A673 (cell line): Measurements from ENCODE around the gene FAM234B. TPM values are rescaled to one million over a fixed set of nuclear protein-coding genes. Genes with fewer than 3 reads are reported as not detected.

Experiments
- BruUV-seq: library from RNA; stranded (reverse); fragments of 400-500 nt; replicated peaks from 2 replicates; lab custom pipeline; 2021; lab: Mats Ljungman, UMichigan
- CTCF ChIA-PET: fragments of 300-600 bp; sonication (Branson Sonifier 250); formaldehyde crosslinking; loops from one replicate; lab custom pipeline; 2022; ENCODE audit warnings: antibody characterized with exemption; lab: Charles Lee
- POLR2A ChIA-PET: fragments of 300-600 bp; sonication (Branson Sonifier 250); formaldehyde crosslinking; loops from one replicate; lab custom pipeline; 2022; ENCODE audit warnings: antibody characterized with exemption; ENCODE audit not compliant: low non-redundant PET; lab: Charles Lee
- DNase-seq: peaks from one replicate; pipeline ENCODE4 v3.0.0-alpha.2; 2015; ENCODE audit warnings: low spot score
- H3K27ac ChIP-seq: fragments of 200-600 bp; sonication (generic); 2 replicates; pipeline ENCODE4 v1.5.1; 2016; ENCODE audit warnings: mixed run types, low read depth, mild to moderate bottlenecking, mixed read lengths, antibody characterized with exemption, low read length; ENCODE audit not compliant: poor library complexity, severe bottlenecking
- H3K27me3 ChIP-seq: fragments of 200-600 bp; sonication (generic); replicated peaks from 2 replicates; pipeline ENCODE4 v1.6.1; 2017; ENCODE audit warnings: mixed run types, low read depth, mild to moderate bottlenecking, mixed read lengths, antibody characterized with exemption, low read length; ENCODE audit not compliant: insufficient read depth, poor library complexity
- H3K36me3 ChIP-seq: fragments of 200-600 bp; sonication (generic); 2 replicates; pipeline ENCODE4 v1.6.1; 2016; ENCODE audit warnings: mixed run types, mild to moderate bottlenecking, mixed read lengths, antibody characterized with exemption, low read length; ENCODE audit not compliant: insufficient read depth, poor library complexity, severe bottlenecking
- H3K4me1 ChIP-seq: fragments of 200-600 bp; sonication (generic); 2 replicates; pipeline ENCODE4 v1.6.1; 2017; ENCODE audit warnings: mixed run types, mild to moderate bottlenecking, mixed read lengths, antibody characterized with exemption, low read length; ENCODE audit not compliant: insufficient read depth, poor library complexity, severe bottlenecking
- H3K4me3 ChIP-seq: fragments of 200-600 bp; sonication (generic); 2 replicates; pipeline ENCODE4 v1.5.1; 2016; ENCODE audit warnings: low read depth, mixed run types, mild to moderate bottlenecking, mixed read lengths, low read length; ENCODE audit not compliant: poor library complexity, severe bottlenecking
- H3K9me3 ChIP-seq: fragments of 200-600 bp; sonication (generic); 2 replicates; pipeline ENCODE4 v1.6.1; 2016; ENCODE audit warnings: mixed run types, low read depth, mild to moderate bottlenecking, mixed read lengths, antibody characterized with exemption, low read length; ENCODE audit not compliant: poor library complexity, severe bottlenecking
- CTCF ChIP-seq: fragments of 300-800, 200-600 bp; sonication (generic); conservative IDR thresholded peaks from 2 replicates; pipeline ENCODE4 v1.5.1; 2017; ENCODE audit warnings: low read depth, mild to moderate bottlenecking, antibody characterized with exemption, low read length, moderate library complexity, mixed read lengths
- EZH2 ChIP-seq: fragments of 200-600 bp; sonication (generic); IDR thresholded peaks from 2 replicates; pipeline ENCODE4 v1.6.1; 2017; ENCODE audit warnings: borderline replicate concordance, low read depth, mild to moderate bottlenecking, mixed read lengths, antibody characterized with exemption, low read length; ENCODE audit not compliant: poor library complexity, severe bottlenecking
- intact Hi-C: fragments of 100-400 bp; cut with micrococcal nuclease; formaldehyde crosslinking; loops from one replicate; pipeline ENCODE4 v1.10.0; 2022; ENCODE audit not compliant: unreplicated experiment
- total RNA-seq: library from RNA; stranded (reverse); gene quantifications from 2 replicates; pipeline ENCODE4 v1.2.3, GENCODE V29; 2021

The FAM234B gene
- total RNA-seq, 1 experiment from 2014 or later = 11.8 TPM

- DNase-seq = no peak
- TF ChIP-seq EZH2 (no peak), CTCF (no peak)
- H3K27me3 ChIP-seq = no peaks in the 10 kb centered on the region
- CTCF ChIA-PET = no interaction called here
- H3K4me1 ChIP-seq = peaks cover 30% of the 10 kb centered on the region
- intact Hi-C loops = no loop called here
- H3K36me3 ChIP-seq = no peaks in the 10 kb centered on the region
- peaks cover 7% of the 10 kb centered on the region for H3K9me3 ChIP-seq
- H3K27ac ChIP-seq = no peak overlapping the region
- no peak overlapping the region for H3K4me3 ChIP-seq
- BruUV-seq = no TSS peak
- POLR2A ChIA-PET = no interaction called here
Observed at GRCh38 chr12:13112968-13113367, 68.8 kb downstream of the FAM234B start.

GRCh38 chr12:13114251-13115052 lies 70.3 kb downstream of the FAM234B start:
- POLR2A ChIA-PET = interaction anchor here (0.5 to 0.8 kb wide), 3 partner anchors 14 to 84 kb away, joined by 3 read pairs; partner anchors contain the start of gene EMP1
- intact Hi-C loops = no loop called here
- peak; percentile 89 for DNase-seq

GRCh38 chr12:13116259-13116658 lies 72.1 kb downstream of the FAM234B start:
- TF ChIP-seq CTCF (no peak), EZH2 (no peak)
- H3K27ac ChIP-seq = no peak overlapping the region
- CTCF ChIA-PET = no interaction called here
- H3K36me3 ChIP-seq = no peaks in the 10 kb centered on the region
- peaks cover 30% of the 10 kb centered on the region for H3K4me1 ChIP-seq
- no peak for DNase-seq
- H3K27me3 ChIP-seq = no peaks in the 10 kb centered on the region
- no peak overlapping the region for H3K4me3 ChIP-seq
- POLR2A ChIA-PET = no interaction called here
- H3K9me3 ChIP-seq = no peaks in the 10 kb centered on the region
- intact Hi-C loops = no loop called here
- BruUV-seq = no TSS peak

More at GRCh38 chr12:13114251-13115052, 70.3 kb downstream of the FAM234B start:
- Histone ChIP-seq H3K9me3 (no peaks in the 10 kb centered on the region), H3K27me3 (no peaks in the 10 kb centered on the region), H3K4me1 (peaks cover 30% of the 10 kb centered on the region), H3K4me3 (peak overlapping the region; percentile 25), H3K36me3 (no peaks in the 10 kb centered on the region), H3K27ac (peak overlapping the region; percentile 70)
- TF ChIP-seq EZH2 (no peak), CTCF (no peak)
- BruUV-seq = no TSS peak
- CTCF ChIA-PET = no interaction called here
